GM12874 (cell line): ENCODE measurements around the gene PPP1R26.

Experiments used
- CTCF ChIP-seq: IDR thresholded peaks from 2 replicates; pipeline ENCODE4 v1.5.1; 2011; ENCODE audit warnings: low read depth, mild to moderate bottlenecking, control low read depth, low read length, moderate library complexity; ENCODE audit not compliant: insufficient read depth

PPP1R26 gene

GRCh38 chr9:135530146-135530545 lies 50.6 kb downstream of the PPP1R26 start:
- TF ChIP-seq CTCF = no peak

GRCh38 chr9:135531096-135531495 lies 51.5 kb downstream of the PPP1R26 start:
- no peak for TF ChIP-seq CTCF

- no peak for TF ChIP-seq CTCF
Observed at GRCh38 chr9:135533113-135533512, 53.5 kb downstream of the PPP1R26 start.

- no peak for TF ChIP-seq CTCF
Observed at GRCh38 chr9:135533674-135534073, 54.1 kb downstream of the PPP1R26 start.

GRCh38 chr9:135536216-135536615 lies 56.6 kb downstream of the PPP1R26 start:
- no peak for TF ChIP-seq CTCF
